ENCODE measurements around the gene TTC39A. TPM values are rescaled to one million over a fixed set of nuclear protein-coding genes. Genes with fewer than 3 reads are reported as not detected.
"Not testable (repeated sequence)": the region's sequence is repeated elsewhere in the genome, so short reads cannot be mapped to it uniquely, and the experiment has no call there.

The TTC39A gene
- total RNA-seq, 2 experiments from 2014 or later = not detected

- no peak for DNase-seq
- H3K27me3 Mint-ChIP-seq = peaks cover 25% of the 10 kb centered on the region
- peaks cover 5% of the 10 kb centered on the region for H3K4me1 Mint-ChIP-seq
- H3K4me3 Mint-ChIP-seq = no peak overlapping the region
- H3K9me3 Mint-ChIP-seq = no peaks in the 10 kb centered on the region
- H3K27ac Mint-ChIP-seq = no peak overlapping the region
- H3K36me3 Mint-ChIP-seq = peaks cover under 1% of the 10 kb centered on the region
These were observed 4.2 kb downstream of the TTC39A start for GRCh38 chr1:51325878-51326755.

GRCh38 chr1:51325391-51325790 lies 5.0 kb downstream of the TTC39A start:
- Mint-ChIP-seq H3K36me3 (no peaks in the 10 kb centered on the region), H3K9me3 (no peaks in the 10 kb centered on the region), H3K27ac (no peak overlapping the region), H3K4me3 (no peak overlapping the region), H3K27me3 (peaks cover 19% of the 10 kb centered on the region), H3K4me1 (no peaks in the 10 kb centered on the region)
- DNase-seq = no peak

GRCh38 chr1:51325011-51325385 lies 5.4 kb downstream of the TTC39A start:
- DNase-seq, H3K9me3 Mint-ChIP-seq, H3K4me1 Mint-ChIP-seq, H3K4me3 Mint-ChIP-seq, H3K36me3 Mint-ChIP-seq, H3K27ac Mint-ChIP-seq: not testable (repeated sequence)
- H3K27me3 Mint-ChIP-seq = peaks cover 18% of the 10 kb centered on the region

DNA sequence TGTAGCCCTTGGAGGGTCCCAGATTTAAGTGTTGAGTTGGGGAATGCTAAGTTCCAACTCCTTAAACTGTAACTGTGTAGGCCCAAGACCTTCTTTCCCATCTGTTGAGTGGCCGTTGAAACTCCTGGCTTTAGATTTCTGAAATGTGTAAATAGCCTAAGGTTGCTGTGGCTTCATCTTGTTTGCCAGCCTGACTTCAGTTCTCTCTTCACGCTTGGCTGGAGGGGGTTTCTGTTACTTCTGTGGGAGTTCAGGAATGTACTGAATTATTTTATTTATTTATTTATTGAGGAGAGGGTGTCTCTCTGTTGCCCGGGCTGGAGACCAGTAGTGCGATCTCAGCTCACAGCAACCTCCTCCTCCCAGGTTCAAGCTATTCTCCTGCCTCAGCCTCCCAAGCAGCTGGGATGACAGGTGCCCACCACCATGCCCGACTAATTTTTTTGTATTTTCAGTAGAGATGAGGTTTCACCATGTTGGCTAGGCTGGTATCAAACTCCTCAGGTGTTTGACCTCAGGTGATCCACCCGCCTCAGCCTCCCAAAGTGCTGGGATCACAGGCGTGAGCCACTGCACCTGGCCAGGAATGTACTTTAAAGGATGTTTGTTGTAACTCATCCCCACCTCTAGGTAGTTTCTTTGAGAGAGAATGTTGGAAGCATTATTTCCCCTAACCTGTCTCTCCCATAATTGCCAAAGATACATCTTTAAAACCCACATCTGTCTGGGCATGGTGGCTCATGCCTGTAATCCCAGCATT lies 5.9 kb downstream of the TTC39A start:
- Mint-ChIP-seq H3K4me1 (no peaks in the 10 kb centered on the region), H3K4me3 (no peak overlapping the region), H3K36me3 (no peaks in the 10 kb centered on the region), H3K27me3 (peaks cover 12% of the 10 kb centered on the region), H3K9me3 (no peaks in the 10 kb centered on the region), H3K27ac (no peak overlapping the region)
- no peak for DNase-seq

- no peak for DNase-seq
- peaks cover 6% of the 10 kb centered on the region for H3K27me3 Mint-ChIP-seq
- H3K36me3 Mint-ChIP-seq = no peaks in the 10 kb centered on the region
- no peak overlapping the region for H3K27ac Mint-ChIP-seq
- H3K4me3 Mint-ChIP-seq = no peak overlapping the region
- no peaks in the 10 kb centered on the region for H3K9me3 Mint-ChIP-seq
- H3K4me1 Mint-ChIP-seq = no peaks in the 10 kb centered on the region
These were observed 6.6 kb downstream of the TTC39A start for GRCh38 chr1:51323778-51324177.

DNA sequence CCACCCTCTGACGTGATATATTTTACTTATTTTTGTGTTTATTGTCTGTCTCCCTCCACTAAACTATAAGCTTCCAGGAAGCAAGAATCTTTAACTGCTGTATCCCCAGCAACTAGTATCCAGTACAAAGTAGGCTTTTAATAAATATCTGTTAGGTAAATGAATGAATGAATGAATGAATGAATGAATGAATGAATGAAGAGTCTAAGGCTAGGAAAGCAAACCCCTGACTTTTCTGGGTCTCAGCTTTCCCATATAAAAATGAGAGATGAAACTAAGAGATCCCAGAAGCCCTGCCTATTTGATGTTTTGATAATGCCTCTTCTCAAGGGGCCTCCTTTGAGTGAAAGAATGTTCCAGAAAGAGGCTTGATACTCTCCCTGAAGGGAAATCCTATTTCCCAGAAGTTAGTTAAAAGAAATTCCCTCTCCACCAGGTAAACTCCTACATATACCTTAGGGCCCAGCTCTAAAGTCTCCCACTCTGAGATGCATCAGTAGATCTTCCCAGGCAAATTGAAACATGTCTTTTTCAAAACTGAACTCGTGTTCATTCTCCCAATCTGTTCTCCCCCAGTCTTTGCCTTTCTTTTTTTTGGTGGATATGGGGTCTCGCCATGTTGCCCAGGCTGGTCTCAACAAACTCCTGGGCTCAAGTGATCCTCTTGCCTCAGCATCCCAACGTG lies 7.8 kb downstream of the TTC39A start:
- Mint-ChIP-seq H3K4me1 (no peaks in the 10 kb centered on the region), H3K27me3 (no peaks in the 10 kb centered on the region), H3K27ac (no peak overlapping the region), H3K9me3 (no peaks in the 10 kb centered on the region), H3K36me3 (no peaks in the 10 kb centered on the region), H3K4me3 (no peak overlapping the region)
- no peak for DNase-seq

DNA sequence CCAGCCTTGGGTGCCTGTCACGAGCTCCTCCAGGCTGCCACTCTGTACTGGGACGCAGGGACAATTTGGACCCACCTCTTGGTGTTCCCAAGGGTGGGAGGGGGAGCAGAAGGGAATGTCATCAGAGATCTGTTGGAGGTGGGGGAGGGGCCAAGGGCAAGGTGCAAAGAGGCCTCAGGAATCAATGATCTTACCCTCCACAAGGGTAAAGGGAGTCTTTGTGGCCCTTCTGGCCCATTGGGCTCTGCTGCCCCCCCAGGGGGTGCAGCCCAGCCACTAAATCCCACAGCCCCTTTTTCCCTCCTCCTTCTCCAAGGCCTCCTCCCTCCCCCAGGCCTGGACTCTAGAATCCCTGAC lies 8.5 kb downstream of the TTC39A start:
- DNase-seq = no peak
- H3K4me1 Mint-ChIP-seq = no peaks in the 10 kb centered on the region
- H3K36me3 Mint-ChIP-seq = no peaks in the 10 kb centered on the region
- H3K9me3 Mint-ChIP-seq = no peaks in the 10 kb centered on the region
- H3K4me3 Mint-ChIP-seq = no peak overlapping the region
- no peaks in the 10 kb centered on the region for H3K27me3 Mint-ChIP-seq
- no peak overlapping the region for H3K27ac Mint-ChIP-seq

DNA sequence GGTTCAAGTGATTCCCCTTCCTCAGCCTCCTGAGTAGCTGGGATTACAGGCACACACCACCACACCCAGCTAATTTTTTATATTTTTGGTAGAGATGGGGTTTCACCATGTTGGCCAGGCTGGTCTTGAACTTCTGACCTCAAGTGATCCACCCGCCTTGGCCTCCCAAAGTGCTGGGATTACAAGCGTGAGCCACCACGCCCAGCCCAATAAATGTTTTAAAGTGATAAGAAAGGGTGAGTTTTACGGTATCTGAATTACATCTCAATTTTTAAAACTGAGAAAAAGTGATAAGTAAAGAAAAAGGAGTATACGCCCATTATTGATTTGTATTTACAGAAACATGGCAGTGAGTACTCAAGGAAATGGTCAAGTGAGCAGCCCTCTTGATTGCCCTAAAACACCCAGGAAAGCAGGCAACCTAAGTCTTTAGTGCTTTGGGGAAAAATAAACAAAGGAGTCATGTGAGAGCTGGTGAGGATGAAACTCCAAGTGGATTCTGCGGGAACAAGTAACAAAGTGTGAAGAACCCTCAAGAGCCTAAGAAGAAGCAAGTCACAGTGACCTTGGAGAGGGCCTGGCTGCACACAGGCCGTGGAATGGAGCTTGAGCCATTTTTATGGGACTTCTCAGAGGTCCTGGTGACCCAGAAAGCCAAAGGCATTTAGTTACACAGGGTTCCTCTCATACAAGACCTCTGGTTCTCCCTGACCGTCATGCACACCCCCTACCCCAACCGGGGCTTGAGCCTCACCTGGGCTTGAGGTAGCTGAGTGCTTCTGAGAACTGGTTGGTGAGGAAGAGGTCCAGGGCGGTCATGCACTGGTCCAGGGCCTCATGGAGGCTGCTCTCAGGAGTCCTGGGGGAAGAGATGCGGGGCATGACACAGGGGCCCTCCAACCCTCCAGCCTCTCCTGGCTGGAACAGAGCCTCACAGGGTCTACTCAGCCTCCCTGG lies 9.1 kb downstream of the TTC39A start:
- H3K27me3 Mint-ChIP-seq = no peaks in the 10 kb centered on the region
- no peaks in the 10 kb centered on the region for H3K9me3 Mint-ChIP-seq
- H3K27ac Mint-ChIP-seq = no peak overlapping the region
- no peaks in the 10 kb centered on the region for H3K36me3 Mint-ChIP-seq
- DNase-seq = no peak
- no peaks in the 10 kb centered on the region for H3K4me1 Mint-ChIP-seq
- H3K4me3 Mint-ChIP-seq = no peak overlapping the region

- Mint-ChIP-seq H3K36me3 (no peaks in the 10 kb centered on the region), H3K27me3 (no peaks in the 10 kb centered on the region), H3K27ac (no peak overlapping the region), H3K4me1 (peaks cover 5% of the 10 kb centered on the region), H3K4me3 (no peak overlapping the region), H3K9me3 (no peaks in the 10 kb centered on the region)
- no peak for DNase-seq
These were observed 12.6 kb downstream of the TTC39A start for GRCh38 chr1:51317798-51318197.

DNA sequence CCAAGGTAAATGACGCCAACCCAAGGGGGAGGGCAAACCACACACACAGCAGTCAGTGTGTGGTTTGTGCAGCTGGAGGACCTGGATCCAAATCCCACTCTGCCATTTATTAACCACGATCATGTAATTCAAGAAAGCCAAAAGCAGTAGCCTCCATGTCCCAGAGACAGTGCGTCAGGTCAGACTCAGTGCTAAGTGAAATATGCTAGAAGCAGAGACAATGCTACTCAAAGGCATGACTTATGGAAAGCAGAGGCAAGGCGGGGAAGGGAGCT lies 13.6 kb downstream of the TTC39A start:
- Mint-ChIP-seq H3K4me1 (peaks cover 5% of the 10 kb centered on the region), H3K36me3 (no peaks in the 10 kb centered on the region), H3K9me3 (no peaks in the 10 kb centered on the region), H3K4me3 (no peak overlapping the region), H3K27me3 (no peaks in the 10 kb centered on the region), H3K27ac (no peak overlapping the region)
- no peak for DNase-seq

GRCh38 chr1:51316113-51316845 lies 14.1 kb downstream of the TTC39A start:
- Mint-ChIP-seq H3K27me3 (no peaks in the 10 kb centered on the region), H3K36me3 (no peaks in the 10 kb centered on the region), H3K4me3 (no peak overlapping the region), H3K9me3 (no peaks in the 10 kb centered on the region), H3K27ac (no peak overlapping the region), H3K4me1 (peaks cover 5% of the 10 kb centered on the region)
- no peak for DNase-seq

- no peak for DNase-seq
- Mint-ChIP-seq H3K4me1 (peaks cover 5% of the 10 kb centered on the region), H3K4me3 (no peak overlapping the region), H3K36me3 (no peaks in the 10 kb centered on the region), H3K27me3 (no peaks in the 10 kb centered on the region), H3K9me3 (no peaks in the 10 kb centered on the region), H3K27ac (no peak overlapping the region)
These were observed 15.4 kb downstream of the TTC39A start for GRCh38 chr1:51314974-51315373.

DNA sequence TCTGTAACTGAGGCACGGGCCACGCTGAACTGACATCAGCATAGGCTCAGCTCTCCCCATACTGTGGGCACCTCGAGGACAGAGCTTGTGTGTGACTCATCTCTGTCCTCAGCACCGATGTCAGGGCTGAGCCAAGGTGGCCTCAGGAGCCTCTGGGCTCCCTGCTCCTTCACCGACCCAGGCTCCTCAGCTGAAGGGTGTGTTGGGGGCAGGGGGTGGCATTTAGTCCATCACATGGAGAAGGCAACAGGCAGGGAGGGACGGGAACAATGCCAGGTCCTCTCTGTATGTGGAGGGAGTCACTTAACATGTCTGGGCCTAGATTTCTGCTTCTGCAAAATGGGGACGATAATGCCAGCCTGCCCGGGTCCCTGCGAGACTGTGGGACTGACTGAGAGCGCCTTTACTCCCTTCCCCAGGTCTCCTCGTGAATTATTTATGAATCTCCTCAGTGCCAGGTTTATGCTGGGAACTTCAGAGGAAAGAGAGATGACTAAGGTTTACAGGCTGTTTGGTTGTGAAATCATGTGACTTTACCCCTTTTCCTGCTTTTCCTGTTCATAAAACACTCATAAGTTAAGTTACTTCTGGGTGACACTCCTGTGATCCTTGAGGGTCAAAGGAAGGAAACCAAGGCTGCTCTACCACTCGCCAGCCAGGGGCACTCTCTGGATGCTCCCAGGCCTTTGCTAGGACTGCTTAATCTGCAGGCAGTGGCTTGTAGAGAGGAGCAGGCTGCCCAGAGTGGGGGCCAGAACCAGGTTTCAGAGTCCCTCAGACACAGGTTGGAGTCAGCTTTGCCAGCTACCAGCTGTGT lies 16.2 kb downstream of the TTC39A start:
- Mint-ChIP-seq H3K27ac (no peak overlapping the region), H3K36me3 (no peaks in the 10 kb centered on the region), H3K27me3 (no peaks in the 10 kb centered on the region), H3K4me1 (peaks cover 5% of the 10 kb centered on the region), H3K9me3 (no peaks in the 10 kb centered on the region), H3K4me3 (no peak overlapping the region)
- no peak for DNase-seq

All from activated naive CD8-positive, alpha-beta T cell treated with anti-CD3 and anti-CD28 coated beads for 36 hours (primary cell).